Transverse colon (tissue), 3 donors: ENCODE results near the gene NHLRC4.

Source experiments
- EP300 ChIP-seq: sonication (generic); formaldehyde crosslinking; IDR thresholded peaks from one replicate; pipeline ENCODE4 v1.6.1; 2017; ENCODE audit warnings: antibody characterized with exemption, low read depth
- TF ChIP-seq, protein P1 (sequence below), 5 experiments: fragments of 200-600 bp in 3 of 5; fragments of 450-650 bp in 2 of 5; sonication (generic) in 3 of 5; IDR thresholded peaks; 1 replicate in 2 of 5; 2 replicates in 3 of 5; pipeline ENCODE4 v1.5.1; 2016 to 2017; ENCODE audit warnings: antibody characterized with exemption in 5 of 5, inconsistent platforms in 3 of 5, mild to moderate bottlenecking in 2 of 5, moderate library complexity in 1 of 5

- TF ChIP-seq, protein P1, sequence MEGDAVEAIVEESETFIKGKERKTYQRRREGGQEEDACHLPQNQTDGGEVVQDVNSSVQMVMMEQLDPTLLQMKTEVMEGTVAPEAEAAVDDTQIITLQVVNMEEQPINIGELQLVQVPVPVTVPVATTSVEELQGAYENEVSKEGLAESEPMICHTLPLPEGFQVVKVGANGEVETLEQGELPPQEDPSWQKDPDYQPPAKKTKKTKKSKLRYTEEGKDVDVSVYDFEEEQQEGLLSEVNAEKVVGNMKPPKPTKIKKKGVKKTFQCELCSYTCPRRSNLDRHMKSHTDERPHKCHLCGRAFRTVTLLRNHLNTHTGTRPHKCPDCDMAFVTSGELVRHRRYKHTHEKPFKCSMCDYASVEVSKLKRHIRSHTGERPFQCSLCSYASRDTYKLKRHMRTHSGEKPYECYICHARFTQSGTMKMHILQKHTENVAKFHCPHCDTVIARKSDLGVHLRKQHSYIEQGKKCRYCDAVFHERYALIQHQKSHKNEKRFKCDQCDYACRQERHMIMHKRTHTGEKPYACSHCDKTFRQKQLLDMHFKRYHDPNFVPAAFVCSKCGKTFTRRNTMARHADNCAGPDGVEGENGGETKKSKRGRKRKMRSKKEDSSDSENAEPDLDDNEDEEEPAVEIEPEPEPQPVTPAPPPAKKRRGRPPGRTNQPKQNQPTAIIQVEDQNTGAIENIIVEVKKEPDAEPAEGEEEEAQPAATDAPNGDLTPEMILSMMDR (IDR thresholded peaks at IDR 0.05) = no peak
- no peak for TF ChIP-seq EP300
Measured at GRCh38 chr16:544517-544916, 22.3 kb upstream of the NHLRC4 start.
